Astrocyte of the cerebellum (primary cell): ENCODE measurements around the gene TBATA.

Source experiments
- DNase-seq: peaks from one replicate; pipeline ENCODE4 v3.0.0-alpha.2; 2011; ENCODE audit warnings: low read depth
- H3K4me3 ChIP-seq: 2 replicates; pipeline ENCODE4 v1.5.1; 2011; ENCODE audit warnings: mild to moderate bottlenecking, low read depth, low read length, moderate library complexity
- in situ Hi-C: cut with HindIII; loops from 2 replicates; pipeline ENCODE4 v1.10.0; 2017; ENCODE audit warnings: low sequenced_read_pairs
- TF ChIP-seq, protein P1 (sequence below): IDR thresholded peaks from 2 replicates; pipeline ENCODE4 v1.5.1; 2012; ENCODE audit warnings: low read length, low read depth, moderate library complexity, mild to moderate bottlenecking; ENCODE audit errors: missing control alignments

Gene TBATA

DNA sequence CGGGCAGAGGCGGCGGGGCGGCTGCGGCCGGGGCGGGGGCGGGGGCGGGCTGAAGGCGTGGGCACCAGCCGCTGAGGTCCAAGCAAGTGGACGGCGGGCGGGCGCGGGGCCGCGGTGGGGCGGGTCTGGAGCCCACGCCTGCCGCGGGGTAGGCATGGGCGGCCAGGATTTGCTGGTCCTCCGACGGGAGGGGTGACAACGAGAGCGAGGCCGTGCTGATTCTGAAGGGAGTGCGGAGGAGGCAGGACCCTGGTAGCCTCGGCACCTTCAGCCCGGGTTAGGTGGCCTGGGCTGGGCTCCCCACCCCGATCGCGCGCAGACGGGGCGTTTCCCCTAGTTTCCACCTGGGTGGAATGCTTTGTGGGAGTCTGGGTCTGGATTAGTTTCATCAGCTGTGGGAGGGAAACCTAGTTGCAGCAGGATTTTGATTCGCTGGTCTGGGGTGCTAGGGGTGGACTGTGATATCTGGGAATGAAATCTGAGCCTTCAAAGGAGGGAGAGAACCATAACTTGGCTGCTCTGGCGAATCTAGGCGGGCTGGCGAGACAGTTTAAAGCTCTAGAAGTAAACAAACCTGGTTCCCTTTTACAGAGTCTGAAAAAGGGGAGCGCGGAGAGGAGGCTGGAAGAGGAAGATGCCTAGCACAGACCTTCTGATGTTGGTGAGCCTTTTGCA, 31.2 kb upstream of the TBATA start:
- peak; percentile 86 for DNase-seq
- TF ChIP-seq, protein P1, sequence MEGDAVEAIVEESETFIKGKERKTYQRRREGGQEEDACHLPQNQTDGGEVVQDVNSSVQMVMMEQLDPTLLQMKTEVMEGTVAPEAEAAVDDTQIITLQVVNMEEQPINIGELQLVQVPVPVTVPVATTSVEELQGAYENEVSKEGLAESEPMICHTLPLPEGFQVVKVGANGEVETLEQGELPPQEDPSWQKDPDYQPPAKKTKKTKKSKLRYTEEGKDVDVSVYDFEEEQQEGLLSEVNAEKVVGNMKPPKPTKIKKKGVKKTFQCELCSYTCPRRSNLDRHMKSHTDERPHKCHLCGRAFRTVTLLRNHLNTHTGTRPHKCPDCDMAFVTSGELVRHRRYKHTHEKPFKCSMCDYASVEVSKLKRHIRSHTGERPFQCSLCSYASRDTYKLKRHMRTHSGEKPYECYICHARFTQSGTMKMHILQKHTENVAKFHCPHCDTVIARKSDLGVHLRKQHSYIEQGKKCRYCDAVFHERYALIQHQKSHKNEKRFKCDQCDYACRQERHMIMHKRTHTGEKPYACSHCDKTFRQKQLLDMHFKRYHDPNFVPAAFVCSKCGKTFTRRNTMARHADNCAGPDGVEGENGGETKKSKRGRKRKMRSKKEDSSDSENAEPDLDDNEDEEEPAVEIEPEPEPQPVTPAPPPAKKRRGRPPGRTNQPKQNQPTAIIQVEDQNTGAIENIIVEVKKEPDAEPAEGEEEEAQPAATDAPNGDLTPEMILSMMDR = no peak
- in situ Hi-C loops = no loop called here
- peak overlapping the region; percentile 76 for H3K4me3 ChIP-seq

- peak within 1 kb of the TSS; percentile 76 for H3K4me3 ChIP-seq
- peak; percentile 44 for DNase-seq
- TF ChIP-seq, protein P1 = peak; percentile 85
- in situ Hi-C loops = no loop called here
These were observed 30.5 kb upstream of the TBATA start, which contains the start of gene SGPL1 for GRCh38 chr10:70815504-70816219. TSS of gene SGPL1 (plus strand) at chr10:70815948. CDS start at chr10:70816854, 906 bp downstream.

DNA sequence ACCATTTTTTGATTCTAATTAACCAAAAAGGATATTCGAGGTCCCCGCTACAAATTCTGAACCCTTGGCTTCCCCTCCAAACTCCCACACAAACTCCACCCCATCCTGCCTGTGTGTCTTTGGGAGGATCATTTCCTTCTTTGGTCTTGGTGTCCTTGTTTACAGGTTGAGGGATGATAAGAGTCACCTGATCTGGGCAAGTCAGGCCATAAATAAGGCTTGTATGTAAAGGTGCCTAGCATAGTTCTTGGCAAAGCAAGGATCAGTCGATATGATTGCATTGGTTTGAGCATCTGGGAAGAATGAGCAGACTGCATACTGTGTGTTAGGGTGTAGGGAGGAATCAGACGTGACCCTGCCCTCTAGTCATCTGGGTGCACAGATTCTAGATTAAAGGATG, 28.9 kb upstream of the TBATA start:
- TF ChIP-seq, protein P1 = no peak
- in situ Hi-C loops = no loop called here
- no peak for DNase-seq
- no peak overlapping the region for H3K4me3 ChIP-seq

GRCh38 chr10:70812814-70813213, 27.6 kb upstream of the TBATA start:
- DNase-seq = no peak
- TF ChIP-seq, protein P1 = no peak
- H3K4me3 ChIP-seq = no peak overlapping the region
- in situ Hi-C loops = no loop called here

- H3K4me3 ChIP-seq = no peak overlapping the region
- in situ Hi-C loops = no loop called here
- TF ChIP-seq, protein P1 = no peak
- DNase-seq = no peak
These were observed 26.7 kb upstream of the TBATA start for GRCh38 chr10:70811881-70812280.

GRCh38 chr10:70810967-70811366, 25.8 kb upstream of the TBATA start:
- in situ Hi-C loops = no loop called here
- H3K4me3 ChIP-seq = no peak overlapping the region
- TF ChIP-seq, protein P1 = no peak
- DNase-seq = no peak
